DND-41 (cell line): ENCODE results near the gene PTPRR.

Experiments used
- CTCF ChIP-seq: IDR thresholded peaks from 2 replicates; pipeline ENCODE4 v1.5.1; 2012; ENCODE audit warnings: borderline replicate concordance, low read length, moderate library complexity, mild to moderate bottlenecking; ENCODE audit not compliant: poor library complexity, severe bottlenecking; ENCODE audit errors: extremely low read depth
- EZH2 ChIP-seq: IDR thresholded peaks from 3 replicates; pipeline ENCODE4 v1.6.1; 2012; ENCODE audit warnings: borderline replicate concordance, low read depth, mild to moderate bottlenecking, moderate library complexity, low read length, inconsistent platforms; ENCODE audit not compliant: severe bottlenecking

- no peak for TF ChIP-seq CTCF
- TF ChIP-seq EZH2 = no peak
Observed at GRCh38 chr12:70809887-70810286, 110.7 kb downstream of the PTPRR start.
